ENCODE measurements around the gene PFN4. TPM values are rescaled to one million over a fixed set of nuclear protein-coding genes. Genes with fewer than 3 reads are reported as not detected.

PFN4 gene
- polyA plus RNA-seq, 2 of the 4 experiments (the other 2 are of a cell fraction) = 1.6 to 2.3 TPM

- POLR2A ChIA-PET = interaction anchor here (5.0 kb wide), 1 partner anchor 154 kb away, joined by 99 read pairs; the partner anchor contains the start of gene ATAD2B
- CTCF ChIA-PET = interaction anchor here (1.9 to 5.9 kb wide), 2 partner anchors 30 to 153 kb away, joined by 6 to 90 read pairs; partner anchors contain the start of gene ATAD2B
- DNase-seq (ENCODE audit: low read depth in 1 of 2, low spot score in 1 of 2) (no peak), FAIRE-seq (no peak), ATAC-seq (no peak)
- Histone ChIP-seq H3K4me1 (peaks cover 34% of the 10 kb centered on the region), H3K4me3 (no peak overlapping the region), H3K27ac (no peak overlapping the region), H3K9me3 (no peaks in the 10 kb centered on the region), H3K4me2 (no peak overlapping the region)
- 90% methylated on average over 2 of the region's 2 CpGs for WGBS (ENCODE audit: missing lambda C conversion rate)
- TF ChIP-seq CEBPB (IDR thresholded peaks at IDR 0.05) (no peak), FOSL2 (IDR thresholded peaks at IDR 0.05) (no peak), FOSL2 (CRISPR knock-in tag; IDR thresholded peaks at IDR 0.05) (no peak), ZC3H11A (IDR thresholded peaks at IDR 0.05) (no peak), ZFP36 (IDR thresholded peaks at IDR 0.05; ENCODE audit: borderline replicate concordance, partially characterized antibody) (no peak), HEYL (CRISPR knock-in tag; IDR thresholded peaks at IDR 0.05) (no peak), ESRRA (IDR thresholded peaks at IDR 0.05; ENCODE audit: borderline replicate concordance, low read length) (no peak), ZNF302 (CRISPR knock-in tag; IDR thresholded peaks at IDR 0.05) (no peak), FOXS1 (CRISPR knock-in tag; IDR thresholded peaks at IDR 0.05) (no peak), NR3C1 (IDR thresholded peaks at IDR 0.05) (no peak), PBX3 (IDR thresholded peaks at IDR 0.05) (no peak), PHF8 (IDR thresholded peaks at IDR 0.05; ENCODE audit: borderline replicate concordance, low read depth) (no peak), HOXB5 (CRISPR knock-in tag; IDR thresholded peaks at IDR 0.05) (no peak), MAZ (IDR thresholded peaks at IDR 0.05; ENCODE audit: borderline replicate concordance, low read depth, low read length) (no peak), FOSB (CRISPR knock-in tag; IDR thresholded peaks at IDR 0.05) (no peak), NFE2L2 (conservative IDR thresholded peaks at IDR 0.05; ENCODE audit: low read length) (no peak), MAX (IDR thresholded peaks at IDR 0.05) (no peak)
Observed at GRCh38 chr2:24080701-24081100, 42.4 kb downstream of the PFN4 start.

GRCh38 chr2:24077879-24078278, 45.3 kb downstream of the PFN4 start:
- H3K4me1 ChIP-seq = peaks cover 36% of the 10 kb centered on the region
- DNase-seq (ENCODE audit: low read depth in 1 of 2, low spot score in 1 of 2) = no peak
- POLR2A ChIA-PET = interaction anchor here (2.8 kb wide), 1 partner anchor 151 kb away, joined by 72 read pairs; the partner anchor contains the start of gene ATAD2B
- no peak overlapping the region for H3K27ac ChIP-seq
- no peak overlapping the region for H3K4me3 ChIP-seq
- H3K4me2 ChIP-seq = no peak overlapping the region
- FAIRE-seq = no peak
- TF ChIP-seq MYC (IDR thresholded peaks at IDR 0.05; ENCODE audit: borderline replicate concordance, low read length) (no peak), CHD4 (IDR thresholded peaks at IDR 0.05; ENCODE audit: borderline replicate concordance) (no peak), HOXB5 (CRISPR knock-in tag; IDR thresholded peaks at IDR 0.05) (no peak), HES2 (IDR thresholded peaks at IDR 0.05) (no peak), NPAS2 (CRISPR knock-in tag; IDR thresholded peaks at IDR 0.05; ENCODE audit: borderline replicate concordance) (no peak), EHMT2 (IDR thresholded peaks at IDR 0.05; ENCODE audit: low read depth) (no peak), POLR2AphosphoS2 (conservative IDR thresholded peaks at IDR 0.05; ENCODE audit: low read length) (no peak), HOXB13 (CRISPR knock-in tag; IDR thresholded peaks at IDR 0.05; ENCODE audit: low read depth) (no peak), RARB (CRISPR knock-in tag; IDR thresholded peaks at IDR 0.05) (no peak), POLR2A (IDR thresholded peaks at IDR 0.05; ENCODE audit: low read length) (no peak), TP53 (CRISPR knock-in tag; IDR thresholded peaks at IDR 0.05) (no peak), CTCF (IDR thresholded peaks at IDR 0.05) (no peak), FOXS1 (CRISPR knock-in tag; IDR thresholded peaks at IDR 0.05) (no peak), HMGXB4 (CRISPR knock-in tag; IDR thresholded peaks at IDR 0.05; ENCODE audit: borderline replicate concordance) (no peak), KDM1A (IDR thresholded peaks at IDR 0.05; ENCODE audit: low read depth) (no peak), JUNB (IDR thresholded peaks at IDR 0.05) (no peak), HDAC2 (IDR thresholded peaks at IDR 0.05) (no peak), HEYL (CRISPR knock-in tag; IDR thresholded peaks at IDR 0.05) (no peak), EHF (CRISPR knock-in tag; IDR thresholded peaks at IDR 0.05) (no peak), NR3C1 (IDR thresholded peaks at IDR 0.05) (no peak)
- CTCF ChIA-PET = interaction anchor here (1.7 to 2.9 kb wide), 3 partner anchors 86 to 151 kb away, joined by 4 to 13 read pairs (median 13); partner anchors contain the start of gene ATAD2B
- ATAC-seq = no peak
- H3K9me3 ChIP-seq = no peaks in the 10 kb centered on the region
- WGBS (ENCODE audit: missing lambda C conversion rate) = 84% methylated on average over 2 of the region's 2 CpGs
